GM18508 (cell line): ENCODE data around the gene NOS1.
"Not testable (repeated sequence)": the region's sequence is repeated elsewhere in the genome, so short reads cannot be mapped to it uniquely, and the experiment has no call there.

Source experiments
- ATAC-seq: cut with Tn5 transposase; IDR thresholded peaks from one replicate; pipeline ENCODE4 v1.9.1; 2021; ENCODE audit warnings: moderate number of reproducible peaks; ENCODE audit not compliant: insufficient read depth, unreplicated experiment

Gene NOS1

GRCh38 chr12:117361347-117361751 is at the start of gene NOS1:
NOS1 (minus strand) TSS chr12:117361626; CDS start chr12:117331069, 30,557 bp downstream.
- ATAC-seq = no peak

- no peak for ATAC-seq
Observed at GRCh38 chr12:117409286-117409685, 47.9 kb upstream of the NOS1 start.

- no peak for ATAC-seq
Observed at GRCh38 chr12:117408161-117408791, 46.9 kb upstream of the NOS1 start.

- ATAC-seq = no peak
Observed at GRCh38 chr12:117404940-117405339, 43.5 kb upstream of the NOS1 start.

- no peak for ATAC-seq
Observed at GRCh38 chr12:117404203-117404853, 42.9 kb upstream of the NOS1 start.

GRCh38 chr12:117403586-117404139 is 42.2 kb upstream of the NOS1 start:
- no peak for ATAC-seq

GRCh38 chr12:117402363-117402762 is 40.9 kb upstream of the NOS1 start:
- no peak for ATAC-seq

- ATAC-seq = no peak
Observed at GRCh38 chr12:117400912-117401311, 39.5 kb upstream of the NOS1 start.

- not testable (repeated sequence) for ATAC-seq
Observed at GRCh38 chr12:117398482-117398881, 37.1 kb upstream of the NOS1 start.

GRCh38 chr12:117395766-117396165 is 34.3 kb upstream of the NOS1 start:
- no peak for ATAC-seq

- no peak for ATAC-seq
Observed at GRCh38 chr12:117394491-117394890, 33.1 kb upstream of the NOS1 start.

- no peak for ATAC-seq
Observed at GRCh38 chr12:117393656-117394055, 32.2 kb upstream of the NOS1 start.

GRCh38 chr12:117390866-117391265 is 29.4 kb upstream of the NOS1 start:
- ATAC-seq = no peak

GRCh38 chr12:117388951-117389446 is 27.6 kb upstream of the NOS1 start:
- ATAC-seq = no peak

- no peak for ATAC-seq
Observed at GRCh38 chr12:117387832-117388231, 26.4 kb upstream of the NOS1 start.

- no peak for ATAC-seq
Observed at GRCh38 chr12:117384735-117385134, 23.3 kb upstream of the NOS1 start.

- ATAC-seq = no peak
Observed at GRCh38 chr12:117380083-117380482, 18.7 kb upstream of the NOS1 start.

- ATAC-seq = no peak
Observed at GRCh38 chr12:117377758-117378157, 16.3 kb upstream of the NOS1 start.

GRCh38 chr12:117370588-117370987 is 9.2 kb upstream of the NOS1 start:
- ATAC-seq = no peak

- not testable (repeated sequence) for ATAC-seq
Observed at GRCh38 chr12:117370000-117370399, 8.6 kb upstream of the NOS1 start.

- no peak for ATAC-seq
Observed at GRCh38 chr12:117367006-117367638, 5.7 kb upstream of the NOS1 start.
